SKM-1 treated with dmso at 0.1 percent for 144 hours (cell line): ENCODE data around the gene NEUROD4.
A peak's percentile ranks its signal among the peaks of the same experiment; 100 is the strongest.

Experiments used
- DNase-seq: peaks from one replicate; lab custom pipeline; 2025; ENCODE audit not compliant: unreplicated experiment; lab: John Stamatoyannopoulos, UW

The NEUROD4 gene

GRCh38 chr12:55058082-55058481 is 38.3 kb downstream of the NEUROD4 start:
- no peak for DNase-seq

GRCh38 chr12:55058776-55059175 is 39.0 kb downstream of the NEUROD4 start:
- no peak for DNase-seq

DNA sequence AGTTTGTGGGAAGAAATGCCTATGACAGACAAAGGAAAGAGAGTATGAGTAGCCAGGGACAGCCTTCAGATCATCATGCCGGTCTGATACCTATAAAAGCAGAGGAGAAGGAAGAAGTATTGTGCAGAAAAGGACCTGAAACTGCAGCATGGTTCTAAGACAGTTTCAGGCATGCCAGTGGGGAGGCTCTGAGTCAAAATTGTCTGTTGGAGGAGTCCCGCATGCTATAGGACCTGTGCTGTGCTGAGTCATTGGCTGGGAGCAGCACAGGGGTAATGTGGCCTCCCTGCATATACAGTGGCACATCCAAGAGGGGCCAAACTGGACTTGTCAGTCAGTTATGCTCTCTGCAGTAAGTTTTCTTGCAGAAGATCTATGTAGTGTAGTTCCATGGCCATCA is 40.7 kb downstream of the NEUROD4 start:
- no peak for DNase-seq

DNA sequence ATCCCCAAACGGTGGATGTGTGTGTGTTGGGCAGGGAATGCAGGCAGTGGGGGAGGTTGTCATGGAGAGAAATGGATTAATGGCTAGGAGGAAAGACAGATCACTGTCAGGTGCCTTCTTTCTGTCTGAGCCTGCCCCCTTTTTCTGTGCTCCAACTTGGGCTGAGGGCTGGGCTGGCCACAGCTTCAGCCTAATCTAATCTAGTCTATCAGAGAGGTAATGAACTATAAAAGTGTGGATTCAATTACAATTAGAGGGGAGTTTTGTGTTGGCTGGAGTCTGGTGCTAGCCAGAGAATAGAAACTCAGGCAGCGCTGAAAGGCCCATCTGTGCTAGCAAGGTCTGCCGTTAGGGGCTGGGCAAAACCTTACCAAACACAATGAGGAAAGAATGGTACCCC is 41.2 kb downstream of the NEUROD4 start:
- no peak for DNase-seq

DNA sequence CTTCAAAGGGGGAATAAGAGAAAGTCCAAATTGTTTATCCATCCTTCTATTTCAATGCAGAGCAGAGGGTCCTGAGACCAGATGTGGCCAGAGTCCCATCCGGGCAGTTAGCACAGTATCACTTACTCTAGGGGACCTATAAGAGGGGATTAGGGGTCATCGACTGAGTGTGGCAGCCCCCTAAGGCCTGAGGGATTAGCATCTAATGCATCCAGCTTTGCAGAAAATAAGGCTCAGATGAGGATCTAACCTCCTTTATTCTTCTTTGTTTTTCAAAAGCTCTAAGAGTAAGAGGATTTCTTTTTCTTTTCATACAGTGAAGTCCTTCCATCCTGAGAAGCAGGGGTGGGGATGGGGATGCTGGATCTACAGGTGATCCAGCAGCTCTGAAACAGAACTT is 43.5 kb downstream of the NEUROD4 start:
- DNase-seq = no peak

- no peak for DNase-seq
These were observed 45.8 kb downstream of the NEUROD4 start for GRCh38 chr12:55065535-55065934.

- no peak for DNase-seq
These were observed 47.9 kb downstream of the NEUROD4 start for GRCh38 chr12:55067701-55068100.

- peak; percentile 69 for DNase-seq
These were observed 48.7 kb downstream of the NEUROD4 start for GRCh38 chr12:55068416-55069010.

GRCh38 chr12:55072083-55072482 is 52.3 kb downstream of the NEUROD4 start:
- DNase-seq = peak; percentile 3

DNA sequence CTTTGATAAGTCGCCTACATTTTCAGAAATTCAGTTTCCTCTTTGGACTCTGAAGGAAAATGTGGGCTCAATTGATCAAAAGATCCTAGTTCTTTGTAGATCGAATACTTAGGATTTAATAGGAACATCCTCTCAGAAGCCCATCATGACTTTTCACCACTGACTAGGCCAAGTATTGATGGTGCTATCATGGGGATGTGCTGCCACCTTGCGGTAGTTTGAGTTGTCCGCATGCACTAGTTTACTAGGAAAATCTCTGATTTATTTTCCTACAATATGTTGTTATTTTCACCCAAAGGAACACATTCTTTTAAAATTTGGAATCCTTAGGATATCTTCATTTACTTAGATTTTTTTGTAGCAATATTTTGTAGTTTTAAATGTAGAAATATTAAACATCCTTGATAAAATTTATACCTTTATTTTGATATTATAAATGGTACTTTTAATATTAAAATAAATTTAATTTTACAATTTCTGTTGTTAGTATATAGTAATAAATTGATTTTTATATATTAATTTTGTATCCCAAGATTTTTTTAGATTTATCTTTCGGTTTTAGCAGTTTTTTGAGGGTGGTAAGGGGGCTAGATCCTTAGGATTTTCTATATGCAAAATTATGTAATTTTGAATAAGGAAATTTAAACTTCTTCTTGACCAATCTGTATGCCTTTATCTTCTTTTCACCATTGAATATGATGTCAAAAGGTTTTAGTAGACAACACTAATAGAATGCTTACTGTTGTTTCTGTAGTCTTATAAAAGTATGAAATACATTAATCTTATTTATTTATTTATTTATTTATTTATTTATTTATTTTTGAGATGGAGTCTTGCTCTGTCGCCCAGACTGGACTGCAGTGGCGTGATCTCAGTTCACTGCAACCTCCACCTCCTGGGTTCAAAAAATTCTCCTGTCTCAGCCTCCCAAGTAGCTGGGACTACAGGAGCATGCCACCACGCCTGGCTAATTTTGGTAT is 53.6 kb downstream of the NEUROD4 start:
- DNase-seq = peak; percentile 8

DNA sequence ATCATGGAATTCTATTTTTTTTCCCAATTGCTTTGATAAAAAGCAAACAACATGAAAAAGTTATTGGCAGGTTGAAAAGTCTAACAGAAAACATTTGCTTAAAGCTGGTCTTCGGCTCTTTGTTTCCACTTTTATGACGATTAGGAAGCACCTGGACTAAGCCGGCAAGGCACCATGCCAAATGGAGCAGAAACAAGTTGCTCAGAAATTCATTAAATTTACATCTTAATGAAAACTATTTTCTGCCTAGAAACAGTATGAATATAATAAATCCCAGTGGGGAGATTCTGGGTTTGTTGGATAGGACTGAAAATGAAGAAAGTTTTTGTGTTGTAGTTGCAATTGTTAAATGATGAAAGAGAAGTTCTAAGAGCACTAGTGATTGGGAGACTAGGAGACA is 55.0 kb downstream of the NEUROD4 start:
- DNase-seq = no peak
